HUES64 (cell line): ENCODE results near the gene TMEM176B.
"Not testable (repeated sequence)": the region's sequence is repeated elsewhere in the genome, so short reads cannot be mapped to it uniquely, and the experiment has no call there.

Experiments
- H3K27ac ChIP-seq: 2 replicates; pipeline ENCODE4 v1.7.0; 2013; ENCODE audit warnings: low read depth, low read length, inconsistent platforms
- H3K27me3 ChIP-seq: 2 replicates; pipeline ENCODE4 v1.6.1; 2013; ENCODE audit warnings: mild to moderate bottlenecking, low read length; ENCODE audit not compliant: insufficient read depth
- H3K36me3 ChIP-seq: 2 replicates; pipeline ENCODE4 v1.6.1; 2013; ENCODE audit warnings: mild to moderate bottlenecking, low read length; ENCODE audit not compliant: insufficient read depth
- H3K4me1 ChIP-seq: 2 replicates; pipeline ENCODE4 v1.6.1; 2013; ENCODE audit warnings: mild to moderate bottlenecking, low read length, moderate library complexity; ENCODE audit not compliant: insufficient read depth
- H3K4me3 ChIP-seq: 2 replicates; pipeline ENCODE4 v1.5.1; 2013; ENCODE audit warnings: mild to moderate bottlenecking, low read length, moderate library complexity
- H3K9ac ChIP-seq: 2 replicates; pipeline ENCODE4 v1.6.1; 2013; ENCODE audit warnings: mild to moderate bottlenecking, low read depth, low read length
- H3K9me3 ChIP-seq: 2 replicates; pipeline ENCODE4 v1.6.1; 2013; ENCODE audit warnings: low read depth, low read length; ENCODE audit not compliant: insufficient read depth
- WGBS: fragments of 150-250, 120-280 bp; methylation state at CpG from one replicate; pipeline ENCODE4 v1.1.7; 2013; ENCODE audit warnings: missing lambda C conversion rate; 5-methylcytosine and 5-hydroxymethylcytosine counted together

TMEM176B gene

GRCh38 chr7:150788474-150789269 lies 11.5 kb downstream of the TMEM176B start:
- Histone ChIP-seq H3K4me1 (no peaks in the 10 kb centered on the region), H3K9ac (no peak overlapping the region)
- 73% methylated on average over 9 of the region's 9 CpGs for WGBS

GRCh38 chr7:150787321-150788281 lies 12.6 kb downstream of the TMEM176B start:
- no peaks in the 10 kb centered on the region for H3K9me3 ChIP-seq
- 85% methylated on average over 10 of the region's 10 CpGs for WGBS
- H3K27me3 ChIP-seq: peaks cover 8% of the 10 kb centered on the region; the same call in 1 of the 2 replicates
- no peak overlapping the region for H3K4me3 ChIP-seq
- H3K4me1 ChIP-seq: no peaks in the 10 kb centered on the region
- no peaks in the 10 kb centered on the region for H3K36me3 ChIP-seq
- H3K27ac ChIP-seq: no peak overlapping the region
- H3K9ac ChIP-seq: no peak overlapping the region

More at GRCh38 chr7:150788474-150789269, 11.5 kb downstream of the TMEM176B start:
- Histone ChIP-seq H3K4me3 (no peak overlapping the region), H3K36me3 (no peaks in the 10 kb centered on the region), H3K9me3 (no peaks in the 10 kb centered on the region), H3K27ac (no peak overlapping the region), H3K27me3 (peaks cover 16% of the 10 kb centered on the region; the same call in 1 of the 2 replicates)

- Histone ChIP-seq H3K4me3 (no peak overlapping the region), H3K4me1 (no peaks in the 10 kb centered on the region), H3K9me3 (no peaks in the 10 kb centered on the region), H3K27me3 (peaks cover 11% of the 10 kb centered on the region; the same call in 1 of the 2 replicates), H3K9ac (no peak overlapping the region), H3K36me3 (no peaks in the 10 kb centered on the region), H3K27ac (no peak overlapping the region)
- WGBS: 73% methylated on average over 4 of the region's 4 CpGs
Observed at GRCh38 chr7:150784954-150785353, 15.2 kb downstream of the TMEM176B start.

GRCh38 chr7:150784120-150784736 lies 15.9 kb downstream of the TMEM176B start:
- H3K9ac ChIP-seq: no peak overlapping the region
- H3K4me1 ChIP-seq: no peaks in the 10 kb centered on the region
- H3K27me3 ChIP-seq: peaks cover 8% of the 10 kb centered on the region; the same call in 1 of the 2 replicates
- H3K27ac ChIP-seq: no peak overlapping the region
- no peak overlapping the region for H3K4me3 ChIP-seq
- 88% methylated on average over 9 of the region's 9 CpGs for WGBS
- H3K36me3 ChIP-seq: no peaks in the 10 kb centered on the region
- no peaks in the 10 kb centered on the region for H3K9me3 ChIP-seq

- Histone ChIP-seq H3K27ac (no peak overlapping the region), H3K9ac (no peak overlapping the region)
Observed at GRCh38 chr7:150781961-150782360, 18.2 kb downstream of the TMEM176B start.

GRCh38 chr7:150781103-150781502 lies 19.1 kb downstream of the TMEM176B start:
- Histone ChIP-seq H3K9ac (no peak overlapping the region), H3K36me3 (no peaks in the 10 kb centered on the region), H3K4me3 (no peak overlapping the region), H3K9me3 (no peaks in the 10 kb centered on the region), H3K27me3 (peaks cover 13% of the 10 kb centered on the region; the same call in 1 of the 2 replicates), H3K27ac (no peak overlapping the region), H3K4me1 (no peaks in the 10 kb centered on the region)
- 55% methylated on average over 3 of the region's 3 CpGs for WGBS

More at GRCh38 chr7:150781961-150782360, 18.2 kb downstream of the TMEM176B start:
- WGBS: 87% methylated on average over 2 of the region's 2 CpGs
- no peaks in the 10 kb centered on the region for H3K36me3 ChIP-seq
- H3K4me3 ChIP-seq: no peak overlapping the region
- H3K4me1 ChIP-seq: no peaks in the 10 kb centered on the region
- no peaks in the 10 kb centered on the region for H3K9me3 ChIP-seq
- H3K27me3 ChIP-seq: peaks cover 13% of the 10 kb centered on the region; the same call in 1 of the 2 replicates

GRCh38 chr7:150780292-150780691 lies 19.9 kb downstream of the TMEM176B start:
- no peak overlapping the region for H3K4me3 ChIP-seq
- no peak overlapping the region for H3K27ac ChIP-seq
- no peaks in the 10 kb centered on the region for H3K4me1 ChIP-seq
- H3K9ac ChIP-seq: no peak overlapping the region
- H3K36me3 ChIP-seq: no peaks in the 10 kb centered on the region
- WGBS: 65% methylated on average over 3 of the region's 3 CpGs
- no peaks in the 10 kb centered on the region for H3K9me3 ChIP-seq
- H3K27me3 ChIP-seq: peaks cover 15% of the 10 kb centered on the region; the same call in 1 of the 2 replicates

- 7% methylated on average over 9 of the region's 12 CpGs for WGBS
Observed at GRCh38 chr7:150778738-150779301, 21.3 kb downstream of the TMEM176B start.

GRCh38 chr7:150778014-150778737 lies 22.0 kb downstream of the TMEM176B start:
- no peaks in the 10 kb centered on the region for H3K36me3 ChIP-seq
- no peaks in the 10 kb centered on the region for H3K4me1 ChIP-seq
- H3K9me3 ChIP-seq: peaks cover 5% of the 10 kb centered on the region; the same call in 1 of the 2 replicates
- no peak overlapping the region for H3K9ac ChIP-seq
- H3K4me3 ChIP-seq: no peak overlapping the region
- WGBS: 54% methylated on average over 6 of the region's 8 CpGs
- H3K27me3 ChIP-seq: peaks cover 9% of the 10 kb centered on the region; the same call in 1 of the 2 replicates
- H3K27ac ChIP-seq: no peak overlapping the region

More at GRCh38 chr7:150778738-150779301, 21.3 kb downstream of the TMEM176B start:
- Histone ChIP-seq H3K36me3 (no peaks in the 10 kb centered on the region), H3K27ac (no peak overlapping the region), H3K9me3 (0 out of 2 replicates have a peak, but pooled peaks cover 3% of the 10 kb centered on the region), H3K4me1 (no peaks in the 10 kb centered on the region), H3K27me3 (peaks cover 9% of the 10 kb centered on the region; the same call in 1 of the 2 replicates), H3K4me3 (no peak overlapping the region), H3K9ac (no peak overlapping the region)

GRCh38 chr7:150774131-150774530 lies 26.0 kb downstream of the TMEM176B start:
- not testable (repeated sequence) for H3K9ac ChIP-seq, H3K36me3 ChIP-seq, H3K4me3 ChIP-seq, H3K4me1 ChIP-seq, H3K27me3 ChIP-seq, H3K27ac ChIP-seq
- WGBS: no CpG with 5 or more reads among the region's 1 CpG
- peaks cover 10% of the 10 kb centered on the region; the same call in 1 of the 2 replicates for H3K9me3 ChIP-seq
